Activated CD4-positive, alpha-beta T cell treated with anti-CD3 and anti-CD28 coated beads for 4 hours (primary cell): Measurements from ENCODE around the gene OSTC.
A peak's percentile ranks its signal among the peaks of the same experiment; 100 is the strongest.

Experiments used
- DNase-seq, 2 donors: peaks; one replicate each; pipeline ENCODE4 v3.0.0-alpha.2; 2020

OSTC gene

DNA sequence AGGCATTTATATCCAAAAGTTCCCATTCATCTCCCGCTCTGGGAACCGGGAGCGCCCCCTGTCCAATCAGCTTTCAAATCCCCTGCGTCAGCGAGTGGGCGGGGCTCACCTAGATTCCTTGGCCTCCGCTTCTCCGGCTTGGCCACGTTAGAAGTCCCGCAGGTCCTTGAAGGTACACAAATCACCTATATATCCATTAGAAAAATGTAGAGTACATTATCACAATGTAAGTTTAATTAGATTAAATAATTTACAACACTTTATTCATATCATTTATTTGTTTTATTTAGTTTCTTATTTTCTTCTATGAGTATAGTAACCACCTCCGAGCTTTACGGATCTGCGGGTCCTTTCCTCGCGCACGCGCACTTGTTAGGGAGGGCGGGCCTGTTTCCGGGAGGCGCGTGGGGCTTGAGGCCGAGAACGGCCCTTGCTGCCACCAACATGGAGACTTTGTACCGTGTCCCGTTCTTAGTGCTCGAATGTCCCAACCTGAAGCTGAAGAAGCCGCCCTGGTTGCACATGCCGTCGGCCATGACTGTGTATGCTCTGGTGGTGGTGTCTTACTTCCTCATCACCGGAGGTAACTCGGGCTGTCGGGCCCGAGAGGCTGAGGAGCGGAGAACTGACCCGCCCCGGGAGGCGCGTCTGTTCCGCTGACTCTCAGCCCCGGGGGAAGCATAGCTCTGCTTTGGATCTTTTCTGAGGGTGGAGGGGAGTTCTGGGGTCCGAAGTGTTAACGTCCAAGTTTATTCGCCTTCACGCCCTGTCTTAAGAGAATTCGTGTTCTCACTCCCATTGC lies at the start of gene OSTC:
TSS of gene OSTC (plus strand) at position 388 of the 802 bp plus-strand sequence. CDS start at position 445, 57 bp downstream.
- DNase-seq = peak; percentile 91 to 93

DNA sequence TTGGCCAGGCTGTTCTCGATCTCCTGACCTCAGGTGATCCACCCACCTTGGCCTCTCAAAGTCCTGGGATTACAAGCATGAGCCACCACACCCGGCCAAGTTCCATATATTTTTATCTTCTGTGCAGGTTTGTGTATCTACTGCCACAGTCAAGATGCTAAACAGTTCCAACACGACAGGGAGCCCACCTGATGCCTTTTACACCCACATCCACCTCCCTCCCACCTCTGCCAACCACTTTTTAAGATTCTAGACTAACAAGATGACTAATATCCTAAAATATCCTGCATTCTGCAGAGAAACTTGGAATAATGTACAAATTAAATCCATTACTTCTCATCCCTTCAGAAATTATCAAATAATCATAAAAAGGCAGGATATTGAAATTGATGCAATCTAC lies 49.3 kb upstream of the OSTC start:
- DNase-seq = no peak

DNA sequence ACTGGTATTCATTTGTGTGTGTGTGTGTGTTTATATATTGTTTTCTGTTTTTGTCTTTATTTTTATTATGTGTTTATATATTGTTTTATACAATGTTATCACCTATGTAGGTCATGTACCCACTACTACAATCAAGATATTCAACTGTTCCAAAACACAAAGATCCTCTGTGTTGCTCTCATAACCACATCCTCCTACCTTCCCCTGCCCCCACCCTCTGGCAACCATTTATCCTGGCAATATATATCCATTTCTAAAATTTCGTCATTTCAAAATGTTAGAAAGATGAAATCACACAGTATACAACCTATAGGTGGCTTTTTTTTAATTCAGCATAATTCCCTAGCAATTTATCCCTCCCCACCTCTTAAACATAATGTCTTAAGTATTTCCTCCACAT lies 48.9 kb upstream of the OSTC start:
- DNase-seq = peak; percentile 16 to 18

DNA sequence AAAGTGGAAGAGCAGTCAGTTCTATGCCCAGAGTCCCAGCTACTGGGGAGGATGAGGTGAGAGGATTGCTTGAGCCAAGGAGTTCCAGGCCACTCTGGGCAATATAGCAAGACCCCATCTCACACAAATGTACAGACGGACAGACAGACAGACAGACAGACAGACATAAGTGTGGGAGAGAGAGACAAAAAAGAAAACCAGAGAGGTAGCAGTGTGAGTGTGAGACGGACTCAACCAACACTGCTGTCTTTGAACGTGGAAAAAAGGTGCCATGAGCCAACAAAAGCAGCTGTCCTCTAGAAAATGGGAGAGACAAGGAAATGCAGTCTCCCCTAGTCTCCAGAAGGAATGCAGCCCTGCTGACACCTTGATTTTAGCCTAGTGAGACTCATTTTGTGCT lies 48.2 kb upstream of the OSTC start:
- no peak for DNase-seq

DNA sequence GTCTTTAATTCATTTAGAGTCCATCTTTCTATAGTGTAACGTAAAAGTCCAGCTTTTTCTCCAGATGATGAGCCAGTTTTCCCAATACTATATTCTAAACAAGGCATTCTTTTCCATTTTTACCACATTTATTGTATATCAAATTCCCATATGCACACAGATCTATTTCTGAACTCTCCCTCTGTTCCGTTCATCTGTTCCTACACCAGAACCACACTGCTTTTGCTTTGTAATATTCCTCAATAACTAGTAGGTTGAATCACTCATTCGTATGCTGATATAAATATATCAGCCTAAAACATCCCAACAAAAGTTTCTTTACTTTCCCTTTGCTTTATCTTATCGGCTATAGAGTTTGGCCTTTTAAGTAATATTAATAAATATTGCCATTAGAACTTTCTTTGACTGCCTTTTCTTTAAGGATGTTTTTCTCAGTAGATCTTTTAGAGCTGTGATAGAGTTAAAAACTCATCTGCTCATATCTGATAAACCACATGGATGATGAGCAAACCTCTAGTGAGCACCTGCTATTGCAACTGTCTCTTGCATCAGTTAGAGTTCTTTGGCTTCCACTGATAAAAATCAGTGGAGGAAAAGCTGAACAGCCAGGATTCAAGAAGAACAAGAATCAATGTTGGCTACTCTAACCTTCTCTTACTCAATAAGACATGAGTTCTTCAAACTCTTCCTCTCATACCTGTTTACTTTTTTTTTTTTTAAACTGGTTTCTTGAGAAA lies 43.2 kb upstream of the OSTC start:
- no peak for DNase-seq

DNA sequence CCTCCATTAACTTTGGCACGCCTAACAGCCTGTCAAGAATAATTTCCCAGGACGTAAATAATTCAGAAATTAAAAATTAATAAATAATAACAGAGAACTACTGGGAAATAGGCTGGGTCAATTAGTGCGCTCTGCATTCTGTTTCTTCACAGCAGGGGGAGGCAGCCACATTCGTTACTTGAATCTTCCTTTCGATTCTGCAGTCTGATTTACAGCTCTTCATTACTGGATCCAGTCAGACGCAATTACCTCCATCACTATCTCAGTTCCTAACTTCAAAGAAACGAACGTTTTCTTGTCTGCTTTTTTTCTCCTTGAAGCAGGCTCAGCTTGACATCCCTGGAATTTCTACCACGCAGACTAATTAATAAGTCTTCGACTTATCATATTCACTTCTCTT lies 39.0 kb upstream of the OSTC start:
- no peak for DNase-seq

DNA sequence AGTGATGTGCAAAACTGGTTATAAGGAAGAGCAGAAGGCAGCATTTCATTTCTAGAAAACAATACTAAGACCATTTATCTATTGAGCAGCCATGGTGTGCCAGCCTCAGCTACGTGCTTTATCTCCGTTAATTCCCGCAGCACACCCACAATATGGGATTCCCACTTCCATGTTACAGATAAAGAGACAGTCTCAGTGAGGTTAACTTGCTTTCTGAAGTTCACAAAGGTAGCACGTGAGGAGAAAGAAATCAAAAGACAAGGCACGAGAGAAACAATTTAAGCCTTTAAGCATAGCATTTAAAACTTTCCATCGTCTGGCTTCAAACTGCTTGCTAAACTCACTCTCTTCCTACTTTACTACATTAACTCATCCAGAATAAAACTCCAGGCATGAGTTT lies 38.0 kb upstream of the OSTC start:
- no peak for DNase-seq

DNA sequence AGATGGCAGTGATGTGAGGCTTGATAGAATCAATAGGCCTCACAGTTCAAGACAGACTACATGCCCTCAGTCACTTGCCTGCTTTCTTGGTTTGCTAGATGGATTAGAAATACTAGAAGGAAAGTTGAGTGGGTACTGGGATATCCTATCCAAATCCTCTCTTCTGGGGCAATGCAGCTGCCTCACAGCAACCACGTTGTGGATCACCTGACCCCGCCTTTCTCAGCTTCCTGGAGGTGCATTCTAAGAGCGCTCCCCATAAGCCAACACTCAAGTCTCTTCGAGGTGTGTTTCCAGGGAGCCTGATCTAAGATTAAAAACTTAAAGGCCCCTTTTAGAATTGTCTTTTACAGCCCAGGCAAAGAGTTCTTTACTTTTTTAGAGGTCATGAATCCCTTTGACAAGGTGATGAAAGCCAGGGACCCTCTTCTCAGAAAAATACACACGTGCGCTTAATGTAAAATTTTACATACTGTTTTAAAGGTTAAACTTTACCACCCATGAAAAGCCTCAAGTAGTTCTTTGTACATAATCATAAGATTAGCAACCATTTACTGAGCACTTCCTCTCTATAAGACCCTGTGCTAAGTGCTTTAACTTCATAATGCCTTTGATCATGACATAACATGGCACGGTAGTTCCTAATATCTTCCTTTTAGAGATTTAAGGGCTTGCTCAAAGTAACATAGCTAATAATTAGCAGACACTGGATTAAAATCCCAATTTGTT lies 30.9 kb upstream of the OSTC start:
- DNase-seq = peak; percentile 34 to 37

DNA sequence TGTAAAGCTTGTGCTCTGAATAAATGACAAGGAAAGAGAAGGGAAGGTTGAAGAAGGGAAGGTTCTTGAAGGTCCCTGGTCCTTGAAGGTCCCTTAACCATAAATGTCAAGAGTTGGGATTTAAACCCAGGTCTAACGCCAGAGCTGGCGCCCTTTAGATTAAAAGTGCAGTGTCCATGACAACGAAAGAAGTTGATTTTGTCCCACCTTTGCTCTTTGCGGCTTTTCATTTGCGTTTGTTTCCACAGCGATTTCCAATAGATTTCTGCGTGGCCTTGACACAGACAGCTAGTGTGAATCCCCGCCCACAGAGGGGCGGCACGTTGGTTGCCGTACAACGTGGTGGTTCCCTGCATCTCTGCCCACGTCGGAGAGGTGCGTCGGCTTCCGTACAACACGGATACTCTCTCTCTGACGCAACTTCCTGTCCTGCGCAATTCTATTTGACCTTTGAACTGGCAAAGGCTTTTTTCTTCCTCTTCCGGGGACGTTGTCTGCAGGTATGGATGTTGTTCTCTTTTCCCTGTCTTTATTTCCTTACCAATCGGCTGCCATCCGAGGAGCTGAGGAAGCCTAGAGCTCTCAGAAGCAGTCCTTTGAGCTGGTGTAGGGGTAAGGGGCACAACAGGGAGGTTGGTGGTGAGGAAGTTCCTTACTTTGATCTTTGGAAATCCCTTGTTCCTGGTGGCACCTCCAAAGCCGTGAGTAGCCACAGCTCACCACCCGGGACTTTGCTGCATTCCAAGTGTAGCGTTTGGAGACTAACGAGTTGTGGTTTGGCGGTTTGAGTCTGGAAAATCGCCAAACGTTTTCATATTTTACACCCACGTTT lies 30.1 kb upstream of the OSTC start, which contains the start of gene RPL34:
TSS of gene RPL34 (plus strand) at position 476 of the 832 bp plus-strand sequence. CDS start 1,384 bp downstream, outside the sequence.
- DNase-seq = peak; percentile 98

DNA sequence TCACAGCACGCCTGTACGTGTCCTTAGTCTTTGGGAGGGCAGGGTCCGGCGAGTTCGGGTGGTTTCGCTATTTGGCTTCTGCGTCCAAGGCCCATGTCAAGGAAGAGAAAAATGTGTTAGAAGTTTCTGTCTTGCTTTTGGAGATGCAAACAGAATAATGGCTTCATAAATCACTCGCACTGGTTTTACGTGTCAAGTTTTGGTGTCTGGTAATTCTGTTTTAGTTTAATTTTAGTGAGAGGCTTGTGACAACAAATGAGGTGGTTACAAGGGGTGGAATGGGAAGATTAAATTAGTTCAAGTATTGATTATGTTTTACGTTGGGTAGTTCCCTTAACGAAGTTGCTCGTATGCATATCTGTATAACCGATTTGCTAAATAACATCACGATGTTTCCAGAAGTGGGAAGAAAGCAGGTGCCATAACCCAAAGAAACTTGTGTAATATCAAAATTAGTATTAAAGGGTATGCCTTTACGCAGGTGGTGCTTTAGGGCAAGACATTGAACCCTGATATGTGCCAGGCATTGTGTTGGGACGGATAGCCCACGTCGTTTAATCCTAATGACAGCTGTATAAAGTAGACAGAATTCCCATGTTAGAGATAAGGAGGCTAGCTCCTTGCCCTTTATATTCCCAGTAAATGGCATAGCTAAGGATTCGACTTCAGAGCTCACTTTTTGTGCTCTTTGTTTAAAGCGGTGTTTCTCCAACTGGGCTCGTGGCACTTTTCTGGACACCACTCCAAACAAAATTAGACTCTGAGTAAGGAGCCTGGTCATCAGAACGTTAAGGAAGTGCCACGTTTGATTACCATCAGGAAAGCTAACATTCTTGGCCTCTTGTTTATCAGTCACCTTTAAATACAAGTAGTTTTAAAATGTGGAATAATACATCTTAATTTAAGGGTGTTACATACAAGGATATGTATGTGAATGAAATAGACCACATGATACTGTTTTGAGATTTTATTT lies 29.2 kb upstream of the OSTC start:
- DNase-seq = no peak

DNA sequence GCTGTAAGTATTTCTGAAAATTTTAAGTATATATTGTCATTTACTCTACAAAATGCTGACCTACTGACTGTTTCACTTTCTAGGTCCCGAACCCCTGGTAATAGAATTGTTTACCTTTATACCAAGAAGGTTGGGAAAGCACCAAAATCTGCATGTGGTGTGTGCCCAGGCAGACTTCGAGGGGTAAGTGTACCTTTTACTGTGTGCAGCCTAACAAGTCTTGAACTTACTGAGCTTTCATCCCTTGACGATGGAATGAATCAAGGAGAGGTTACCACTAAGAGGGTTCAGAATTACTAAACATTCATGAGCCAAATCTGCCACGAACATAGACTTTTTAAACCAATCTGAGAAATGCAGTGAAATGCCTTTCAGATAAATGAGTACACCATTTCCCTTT lies 28.4 kb upstream of the OSTC start:
- DNase-seq = no peak

DNA sequence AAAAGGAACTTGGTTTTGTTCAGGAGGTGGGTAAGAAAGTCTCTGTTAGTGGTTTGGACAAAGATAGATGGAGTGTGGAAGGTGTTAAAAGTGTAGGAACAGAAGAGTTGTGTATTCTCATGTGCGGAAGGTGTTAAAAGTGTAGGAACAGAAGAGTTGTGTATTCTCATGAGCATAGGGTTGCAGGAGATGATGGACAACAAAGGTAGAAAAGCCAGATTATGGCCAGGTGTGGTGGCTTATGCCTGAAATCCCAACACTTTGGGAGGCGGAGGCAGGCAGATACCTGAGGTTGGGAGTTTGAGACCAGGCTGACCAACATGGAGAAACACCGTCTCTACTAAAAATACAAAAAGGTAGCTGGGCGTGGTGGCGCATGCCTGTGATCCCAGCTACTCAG lies 27.6 kb upstream of the OSTC start:
- DNase-seq = no peak

DNA sequence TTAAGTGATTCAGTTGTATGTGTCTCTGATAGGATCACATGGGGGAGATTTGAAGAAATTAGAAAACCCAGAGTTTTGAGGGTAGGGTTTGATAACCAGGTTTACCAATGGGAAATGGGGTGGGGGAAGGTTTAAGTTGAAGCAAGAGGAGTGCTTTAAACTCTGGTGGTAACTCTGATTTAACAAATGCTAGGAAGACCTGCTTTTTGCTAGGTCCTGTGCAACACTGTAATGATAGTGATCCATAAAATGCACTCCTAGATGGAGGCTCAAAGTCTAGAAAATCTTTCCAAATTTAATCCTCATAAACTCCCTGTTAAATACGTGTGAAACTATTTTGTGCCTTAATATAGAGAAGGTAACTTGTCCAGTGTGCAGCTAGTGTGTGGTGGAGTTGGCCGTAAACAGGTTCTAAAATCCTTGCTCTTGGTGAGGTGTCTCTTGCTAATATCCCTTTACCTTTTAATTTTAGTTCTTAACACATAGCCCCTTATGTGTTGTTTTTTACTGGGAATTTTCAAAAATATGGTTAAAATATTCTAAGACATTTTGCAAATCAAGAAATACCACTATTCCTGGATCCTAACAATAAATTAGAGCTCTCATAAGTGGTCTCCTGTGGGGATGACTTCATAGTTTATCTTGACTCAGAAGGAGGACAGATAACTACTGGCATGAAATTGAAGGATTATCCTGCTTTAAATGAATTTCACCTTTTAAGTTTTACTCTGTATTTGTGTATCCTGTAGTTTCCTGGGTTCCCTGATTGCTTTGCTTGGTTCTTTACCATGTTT lies 25.9 kb upstream of the OSTC start:
- no peak for DNase-seq

DNA sequence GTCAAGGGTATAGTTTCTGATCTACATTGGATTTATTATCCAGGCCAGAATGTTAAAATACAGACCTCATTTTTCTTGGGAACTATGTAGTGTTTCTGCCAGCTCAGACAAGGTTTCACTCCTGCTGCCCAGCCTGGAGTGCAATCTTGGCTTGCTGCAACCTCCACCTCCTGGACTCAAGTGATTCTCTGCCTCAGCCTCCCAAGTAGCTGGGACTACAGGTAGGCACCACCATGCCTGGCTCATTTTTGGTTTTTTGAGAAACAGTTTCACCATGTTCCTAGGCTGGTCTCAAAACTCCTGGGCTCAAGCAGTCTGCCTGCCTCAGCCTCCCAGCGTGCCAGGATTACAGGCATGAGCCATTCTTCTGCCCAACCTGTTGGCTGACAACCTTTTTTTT lies 24.3 kb upstream of the OSTC start:
- DNase-seq = no peak

DNA sequence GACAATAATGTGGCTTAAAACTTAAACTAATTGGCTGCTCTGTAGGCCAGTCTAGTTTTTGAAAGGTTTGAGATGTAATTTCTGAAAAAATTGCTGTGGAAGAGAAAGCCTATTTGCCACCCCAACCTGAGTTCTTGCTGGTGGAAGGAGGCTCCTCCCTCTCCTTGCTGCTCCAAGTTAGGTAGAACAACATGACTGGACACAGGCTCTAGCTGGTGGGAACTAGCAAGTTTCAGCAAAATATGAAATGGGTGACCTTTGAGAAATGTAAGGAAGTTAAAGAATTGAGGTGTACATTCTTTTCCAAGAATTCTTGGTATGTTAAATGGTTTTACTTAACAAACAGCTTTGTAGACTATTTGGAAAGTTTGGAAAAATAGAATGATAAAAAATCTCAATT lies 22.0 kb upstream of the OSTC start:
- DNase-seq = no peak

DNA sequence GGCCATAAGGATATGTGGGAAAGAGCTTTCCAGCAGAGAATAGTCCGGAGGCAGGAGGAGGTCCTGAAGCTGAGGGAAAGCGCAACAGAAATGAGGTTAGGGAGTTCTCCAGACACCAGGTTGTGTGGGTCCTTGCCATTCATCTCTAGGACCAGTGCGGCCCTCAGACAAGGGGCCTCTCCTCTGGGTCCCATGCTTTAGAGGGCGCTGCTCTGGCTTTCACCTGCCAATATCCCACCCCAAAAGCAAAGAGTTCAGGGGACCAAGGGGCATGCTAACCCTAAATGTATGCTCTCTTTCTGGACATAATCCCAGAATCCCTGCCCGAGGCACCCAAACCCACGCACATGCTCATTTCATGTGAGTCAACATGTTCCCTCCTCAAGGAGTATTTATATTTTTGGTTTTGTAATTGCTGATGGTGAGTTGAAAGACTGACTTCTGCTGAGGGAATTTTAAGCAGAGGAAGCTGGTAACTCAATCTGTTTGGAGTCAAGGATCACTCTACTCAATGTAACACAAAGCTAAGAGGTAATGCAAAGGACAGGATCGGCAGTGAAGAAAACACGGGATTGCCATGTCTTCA lies 15.2 kb upstream of the OSTC start:
- no peak for DNase-seq

DNA sequence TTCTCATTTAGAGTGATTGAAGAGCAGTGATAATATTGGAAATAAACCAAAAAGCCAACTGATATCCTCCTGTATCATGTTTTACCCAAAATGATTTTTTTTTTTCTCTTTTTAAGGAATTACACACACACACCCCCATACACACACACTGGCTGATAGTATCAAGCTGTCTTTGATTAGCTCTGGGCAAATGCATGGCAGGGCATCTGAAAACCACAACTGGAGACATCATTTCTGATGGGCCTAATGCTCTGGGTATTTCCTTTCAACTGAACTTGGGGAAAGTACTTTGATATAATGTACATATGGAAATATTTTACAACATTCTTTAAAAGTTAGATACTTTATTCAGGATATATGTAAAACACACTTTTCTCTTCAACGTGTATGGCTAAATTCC lies 14.2 kb upstream of the OSTC start:
- no peak for DNase-seq

DNA sequence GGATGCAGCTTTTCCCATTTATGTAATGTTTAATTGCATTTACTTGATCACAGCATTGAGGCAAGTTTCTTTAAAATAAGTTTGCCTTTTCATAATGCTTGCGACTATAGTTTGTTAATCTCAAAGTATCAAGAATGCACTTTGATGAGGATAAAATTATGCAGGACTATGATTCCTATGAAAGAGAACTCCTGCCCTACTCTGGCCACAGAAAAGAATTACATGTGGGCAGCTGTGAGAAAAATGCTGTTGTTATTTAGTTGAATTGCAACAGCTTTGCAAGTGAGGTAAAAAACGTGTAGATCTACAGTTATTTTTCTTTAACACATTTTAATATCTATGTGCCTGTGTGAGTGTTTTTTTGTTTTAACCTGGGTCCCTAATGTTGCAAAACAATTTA lies 12.5 kb upstream of the OSTC start:
- DNase-seq = no peak

DNA sequence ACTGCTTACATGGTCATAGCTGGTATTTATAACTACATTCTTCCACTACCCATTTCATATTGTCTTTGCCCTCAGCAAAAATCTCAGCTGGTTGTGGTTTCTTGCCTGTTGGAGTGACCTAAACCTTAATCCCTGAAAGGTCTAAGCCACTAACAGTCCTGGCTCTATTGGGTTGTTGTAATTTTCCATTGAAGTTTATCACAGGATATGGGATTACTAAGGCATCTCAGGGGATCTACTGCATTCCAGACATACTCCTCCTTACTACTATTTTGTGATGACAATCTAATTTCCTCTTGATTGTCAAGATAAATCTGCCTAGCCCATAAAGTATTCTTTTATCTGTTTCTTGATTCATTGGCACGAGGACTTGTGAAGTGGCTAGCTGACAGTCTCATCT lies 6.2 kb upstream of the OSTC start:
- no peak for DNase-seq

DNA sequence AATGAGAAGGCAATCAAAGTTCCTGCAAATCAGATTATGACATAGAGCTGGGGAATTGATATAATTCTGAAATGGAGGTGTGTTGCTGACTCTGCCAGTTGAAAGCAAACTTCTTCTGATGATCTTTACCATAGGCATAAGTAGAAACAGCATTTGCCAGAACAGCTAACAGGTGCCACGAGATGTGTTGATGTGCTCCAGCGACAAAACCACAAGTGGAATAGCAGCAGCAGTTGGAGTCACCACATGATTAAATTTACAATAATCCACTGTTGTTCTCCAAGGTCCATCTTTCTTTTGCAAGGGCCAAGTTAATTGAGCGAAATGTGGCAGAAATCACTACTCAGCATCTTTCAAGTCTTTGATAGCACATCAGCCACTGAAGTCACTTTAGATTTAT lies 3.7 kb upstream of the OSTC start:
- no peak for DNase-seq
